Measurements from ENCODE around the gene NAPA.

The NAPA gene

DNA sequence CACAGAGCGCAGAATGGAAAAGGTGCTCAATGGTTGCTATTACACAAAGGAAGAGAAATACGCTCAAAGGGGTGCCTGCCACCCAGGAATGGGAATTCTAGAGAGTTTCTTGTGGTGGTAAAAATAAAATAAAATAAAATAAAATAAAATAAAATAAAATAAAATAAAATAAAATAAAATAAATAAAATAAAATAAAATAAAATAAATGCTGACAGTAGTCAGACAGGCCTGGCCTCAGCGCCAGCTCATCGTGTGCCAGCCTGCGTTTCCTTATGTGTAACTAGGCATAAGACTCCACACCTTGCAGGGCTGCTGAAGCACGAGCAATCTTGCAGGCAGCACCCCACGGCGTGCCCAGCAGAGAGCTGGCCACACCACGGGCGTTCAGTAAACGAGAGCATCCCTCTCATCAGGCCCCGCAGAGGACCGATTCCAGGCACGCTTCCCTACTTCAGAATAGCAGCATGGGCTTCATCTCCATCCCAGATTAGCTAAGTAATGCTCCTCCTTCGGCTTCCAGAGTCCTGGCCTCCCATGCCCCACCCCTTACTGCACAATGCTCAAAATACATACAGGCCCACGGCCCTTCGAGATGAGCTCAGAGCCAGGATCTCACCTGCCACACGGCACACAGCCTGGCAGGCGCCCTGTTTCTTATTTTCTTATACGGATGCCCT lies 5.6 kb downstream of the NAPA start:
- Histone ChIP-seq H3K27me3 (ENCODE audit: insufficient read depth, low read length) (no peaks in the 10 kb centered on the region), H3K9ac (ENCODE audit: low read depth, low read length) (no peak overlapping the region; the same call in 1 of the 2 replicates), H3K27ac (ENCODE audit: low read length) (no peak overlapping the region), H3K4me3 (ENCODE audit: low read length) (no peak overlapping the region), H3K4me1 (ENCODE audit: insufficient read depth, low read length) (peaks cover 3% of the 10 kb centered on the region; the same call in 1 of the 2 replicates), H3K36me3 (ENCODE audit: insufficient read depth, low read depth, low read length) (no peaks in the 10 kb centered on the region), H3K9me3 (ENCODE audit: insufficient read depth, low read depth, low read length) (no peaks in the 10 kb centered on the region)

DNA sequence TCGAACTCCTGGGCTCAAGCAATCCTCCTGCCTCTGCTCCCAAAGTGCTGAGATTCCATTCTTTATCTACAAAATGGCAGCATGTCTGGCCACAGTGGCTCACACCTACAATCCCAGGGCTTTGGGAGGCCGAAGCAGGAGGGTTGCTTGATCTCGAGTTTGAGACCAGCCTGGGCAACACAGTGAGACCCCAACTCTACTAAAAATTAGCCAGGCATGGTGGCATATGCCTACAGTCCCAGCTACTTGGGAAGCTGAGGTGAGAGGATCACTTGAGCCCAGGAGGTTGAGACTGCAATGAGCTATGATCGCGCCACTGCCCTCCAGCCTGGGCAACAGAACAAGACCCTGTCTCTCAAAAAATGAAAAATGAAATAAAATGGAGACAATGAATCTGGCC lies 6.1 kb downstream of the NAPA start:
- no peak overlapping the region for H3K27ac ChIP-seq (ENCODE audit: low read length)
- H3K9me3 ChIP-seq (ENCODE audit: insufficient read depth, low read depth, low read length) = no peaks in the 10 kb centered on the region
- peaks cover 3% of the 10 kb centered on the region; the same call in 1 of the 2 replicates for H3K4me1 ChIP-seq (ENCODE audit: insufficient read depth, low read length)
- no peak overlapping the region for H3K4me3 ChIP-seq (ENCODE audit: low read length)
- no peaks in the 10 kb centered on the region; the same call in 1 of the 2 replicates for H3K36me3 ChIP-seq (ENCODE audit: insufficient read depth, low read depth, low read length)
- no peak overlapping the region for H3K9ac ChIP-seq (ENCODE audit: low read depth, low read length)
- H3K27me3 ChIP-seq (ENCODE audit: insufficient read depth, low read length) = no peaks in the 10 kb centered on the region

DNA sequence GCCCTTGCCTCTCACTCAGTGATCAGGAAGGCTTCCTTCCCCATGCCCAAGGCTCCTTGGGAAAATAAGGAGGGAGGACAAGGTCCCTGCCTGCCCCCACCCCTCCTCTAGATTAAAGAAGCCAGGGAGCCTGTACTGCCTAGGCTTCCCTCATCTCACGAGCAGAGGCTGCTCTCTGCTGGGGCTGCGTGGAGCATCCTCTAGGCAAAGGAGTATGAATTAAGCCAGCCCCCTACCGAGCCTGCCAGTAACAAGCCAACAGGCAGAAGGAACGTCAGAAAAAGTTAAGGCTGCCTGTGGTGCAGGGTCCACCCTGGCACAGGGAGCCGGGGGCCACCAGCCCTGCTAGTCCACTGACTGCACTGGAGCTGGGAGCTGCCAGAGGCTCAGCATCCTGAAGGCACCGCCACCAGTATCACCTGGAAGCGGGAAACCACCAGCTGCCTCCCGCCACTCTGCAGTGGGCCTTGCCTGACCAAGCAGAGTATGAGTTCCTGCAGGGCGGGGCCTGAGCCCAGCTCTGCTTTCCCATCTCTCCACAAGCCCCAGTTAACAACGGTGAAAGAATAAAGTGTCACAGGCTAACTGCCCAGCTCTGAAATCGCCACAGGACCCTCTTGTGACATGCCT lies 6.8 kb downstream of the NAPA start:
- Histone ChIP-seq H3K4me3 (ENCODE audit: low read length) (no peak overlapping the region), H3K9ac (ENCODE audit: low read depth, low read length) (peak overlapping the region; percentile 25; the same call in 1 of the 2 replicates), H3K27ac (ENCODE audit: low read length) (no peak overlapping the region), H3K9me3 (ENCODE audit: insufficient read depth, low read depth, low read length) (no peaks in the 10 kb centered on the region), H3K27me3 (ENCODE audit: insufficient read depth, low read length) (no peaks in the 10 kb centered on the region), H3K4me1 (ENCODE audit: insufficient read depth, low read length) (no peaks in the 10 kb centered on the region), H3K36me3 (ENCODE audit: insufficient read depth, low read depth, low read length) (peaks cover 3% of the 10 kb centered on the region; the same call in 1 of the 2 replicates)

DNA sequence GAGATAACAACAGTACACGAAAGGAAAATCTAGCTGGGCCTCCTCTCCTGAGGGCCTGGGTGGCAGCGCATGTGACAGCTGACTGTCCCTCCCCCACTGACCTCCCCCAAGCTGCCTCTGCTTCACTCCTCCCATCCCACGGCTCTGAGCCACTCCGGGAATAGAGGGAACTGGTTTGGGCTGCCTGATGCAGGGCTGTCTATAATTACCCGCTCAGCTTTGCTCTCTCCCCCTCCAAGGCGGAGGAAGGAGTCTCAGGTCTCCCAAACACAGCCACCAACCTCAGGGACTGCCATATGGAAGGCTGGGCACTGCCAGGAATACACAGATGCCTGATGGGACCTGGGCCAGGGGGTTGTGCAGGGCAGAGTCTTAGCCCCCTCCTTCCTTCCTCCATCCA lies 7.9 kb downstream of the NAPA start:
- no peaks in the 10 kb centered on the region for H3K27me3 ChIP-seq (ENCODE audit: insufficient read depth, low read length)
- no peak overlapping the region for H3K27ac ChIP-seq (ENCODE audit: low read length)
- peaks cover 6% of the 10 kb centered on the region; the same call in 1 of the 2 replicates for H3K36me3 ChIP-seq (ENCODE audit: insufficient read depth, low read depth, low read length)
- no peak overlapping the region for H3K9ac ChIP-seq (ENCODE audit: low read depth, low read length)
- H3K4me3 ChIP-seq (ENCODE audit: low read length) = no peak overlapping the region
- H3K4me1 ChIP-seq (ENCODE audit: insufficient read depth, low read length) = no peaks in the 10 kb centered on the region
- no peaks in the 10 kb centered on the region for H3K9me3 ChIP-seq (ENCODE audit: insufficient read depth, low read depth, low read length)

- Histone ChIP-seq H3K9me3 (ENCODE audit: insufficient read depth, low read depth, low read length) (no peaks in the 10 kb centered on the region), H3K36me3 (ENCODE audit: insufficient read depth, low read depth, low read length) (peaks cover 9% of the 10 kb centered on the region; the same call in 1 of the 2 replicates), H3K9ac (ENCODE audit: low read depth, low read length) (no peak overlapping the region; the same call in 1 of the 2 replicates), H3K27ac (ENCODE audit: low read length) (no peak overlapping the region), H3K4me3 (ENCODE audit: low read length) (no peak overlapping the region), H3K4me1 (ENCODE audit: insufficient read depth, low read length) (no peaks in the 10 kb centered on the region), H3K27me3 (ENCODE audit: insufficient read depth, low read length) (no peaks in the 10 kb centered on the region)
These were observed 8.4 kb downstream of the NAPA start for GRCh38 chr19:47506459-47506858.

DNA sequence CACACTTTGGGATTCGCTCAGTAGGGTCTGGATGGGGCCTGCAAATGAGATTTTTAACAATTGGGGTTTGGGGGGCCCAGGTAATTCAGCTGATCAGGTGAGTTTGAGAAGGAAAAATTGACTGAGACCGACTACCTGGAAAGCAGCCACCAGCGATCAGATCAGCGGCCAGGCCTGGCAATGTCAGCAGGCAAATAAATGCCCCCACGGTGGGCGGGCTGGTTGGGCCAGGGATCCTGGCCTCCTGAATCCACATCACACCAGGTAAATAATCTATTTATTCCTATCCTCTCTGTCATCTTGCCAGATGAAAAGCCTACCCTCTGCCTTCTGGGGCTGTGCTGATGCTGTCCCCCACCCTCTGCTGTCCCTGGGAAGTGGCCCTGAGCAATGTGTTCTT lies 9.4 kb downstream of the NAPA start:
- Histone ChIP-seq H3K27ac (ENCODE audit: low read length) (no peak overlapping the region), H3K36me3 (ENCODE audit: insufficient read depth, low read depth, low read length) (peaks cover 12% of the 10 kb centered on the region; the same call in 1 of the 2 replicates), H3K9me3 (ENCODE audit: insufficient read depth, low read depth, low read length) (no peaks in the 10 kb centered on the region), H3K4me3 (ENCODE audit: low read length) (no peak overlapping the region), H3K27me3 (ENCODE audit: insufficient read depth, low read length) (no peaks in the 10 kb centered on the region), H3K4me1 (ENCODE audit: insufficient read depth, low read length) (no peaks in the 10 kb centered on the region), H3K9ac (ENCODE audit: low read depth, low read length) (no peak overlapping the region; the same call in 1 of the 2 replicates)

GRCh38 chr19:47503826-47504150 lies 11.1 kb downstream of the NAPA start:
- no peak overlapping the region for H3K9ac ChIP-seq (ENCODE audit: low read depth, low read length)
- H3K36me3 ChIP-seq (ENCODE audit: insufficient read depth, low read depth, low read length) = peaks cover 17% of the 10 kb centered on the region; the same call in 1 of the 2 replicates
- no peak overlapping the region for H3K27ac ChIP-seq (ENCODE audit: low read length)
- H3K27me3 ChIP-seq (ENCODE audit: insufficient read depth, low read length) = no peaks in the 10 kb centered on the region
- no peak overlapping the region for H3K4me3 ChIP-seq (ENCODE audit: low read length)
- no peaks in the 10 kb centered on the region for H3K4me1 ChIP-seq (ENCODE audit: insufficient read depth, low read length)
- H3K9me3 ChIP-seq (ENCODE audit: insufficient read depth, low read depth, low read length) = no peaks in the 10 kb centered on the region

DNA sequence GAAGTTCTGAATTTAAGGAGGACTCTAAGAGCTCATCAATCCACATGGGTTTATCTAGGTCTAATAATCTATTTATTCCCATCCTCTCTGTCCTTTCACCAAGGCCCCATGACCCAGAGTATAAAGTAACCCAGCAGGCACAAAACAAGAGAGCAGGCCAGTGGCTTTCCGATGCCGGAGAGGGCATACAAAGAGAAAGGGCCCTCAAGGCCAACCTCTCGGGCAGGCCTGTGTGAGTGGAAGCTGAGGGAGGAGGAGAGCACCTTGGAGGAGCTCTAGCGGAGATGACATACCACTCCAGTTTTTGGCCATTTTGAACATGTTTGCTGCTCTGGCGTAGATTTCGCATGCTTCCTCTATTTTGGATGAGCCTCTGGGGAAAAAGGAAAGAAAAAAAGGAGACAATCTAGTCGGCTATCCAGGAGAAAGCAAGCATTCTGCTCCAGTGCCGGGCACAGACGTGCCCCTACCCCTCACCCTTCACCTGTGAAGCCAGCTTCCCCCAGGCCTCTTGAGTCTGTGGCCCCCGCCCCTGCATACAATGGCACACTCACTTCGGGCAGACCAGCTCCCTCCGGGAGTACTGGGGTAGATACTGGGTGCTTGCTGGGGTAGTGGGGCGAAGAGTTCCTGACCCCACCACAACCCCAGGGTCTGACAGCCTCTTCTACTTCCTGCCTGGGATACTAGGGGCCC lies 11.6 kb downstream of the NAPA start:
- no peak overlapping the region for H3K4me3 ChIP-seq (ENCODE audit: low read length)
- no peaks in the 10 kb centered on the region for H3K27me3 ChIP-seq (ENCODE audit: insufficient read depth, low read length)
- H3K27ac ChIP-seq (ENCODE audit: low read length) = no peak overlapping the region
- no peak overlapping the region for H3K9ac ChIP-seq (ENCODE audit: low read depth, low read length)
- H3K9me3 ChIP-seq (ENCODE audit: insufficient read depth, low read depth, low read length) = no peaks in the 10 kb centered on the region
- no peaks in the 10 kb centered on the region for H3K4me1 ChIP-seq (ENCODE audit: insufficient read depth, low read length)
- H3K36me3 ChIP-seq (ENCODE audit: insufficient read depth, low read depth, low read length) = peaks cover 17% of the 10 kb centered on the region; the same call in 1 of the 2 replicates

DNA sequence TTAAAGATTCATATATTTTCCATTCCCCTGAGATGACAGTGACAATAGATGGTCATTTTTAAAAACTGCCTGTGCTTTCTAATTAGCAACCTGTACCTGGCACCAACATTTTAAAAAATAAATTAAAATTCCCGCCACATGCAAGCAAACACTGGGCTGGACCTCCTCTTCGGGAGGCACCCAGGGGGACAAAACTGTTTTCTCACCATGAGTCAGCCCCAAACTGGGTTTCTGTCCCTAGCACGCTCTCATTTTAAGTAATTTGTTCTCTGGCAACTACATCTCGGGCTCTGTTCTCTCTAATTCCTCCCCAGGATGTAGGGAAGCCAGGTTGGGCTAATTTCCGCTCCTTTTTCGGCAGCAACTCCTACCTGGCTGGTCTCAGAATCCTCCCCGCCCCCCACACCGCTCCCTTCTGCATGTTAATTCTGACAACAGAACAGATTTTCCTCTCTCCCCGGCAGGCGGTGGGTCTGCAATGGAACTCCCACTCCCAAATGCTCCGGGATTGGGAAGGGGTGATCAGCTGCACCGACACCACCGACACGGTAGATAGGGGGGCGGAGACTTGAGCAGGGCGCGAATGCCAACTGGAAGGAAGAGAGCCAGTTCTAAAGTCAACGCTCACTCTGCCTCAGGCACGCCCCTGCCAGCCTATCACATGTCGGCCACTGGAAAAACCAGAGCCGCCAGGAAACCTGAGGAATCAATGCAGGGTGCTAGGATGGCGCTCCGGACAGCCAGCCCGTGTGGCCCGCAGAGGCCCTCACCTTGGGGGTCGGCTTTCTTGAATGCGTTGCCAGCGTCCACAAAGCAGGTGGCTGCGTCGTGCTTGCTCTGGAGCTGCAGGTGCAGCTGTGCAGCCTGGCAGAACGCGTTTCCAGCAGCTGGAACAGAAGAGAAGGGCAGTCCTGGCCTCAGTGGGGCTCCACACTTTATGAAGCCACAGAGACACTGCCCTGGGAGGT lies 14.7 kb downstream of the NAPA start:
- Histone ChIP-seq H3K9me3 (ENCODE audit: insufficient read depth, low read depth, low read length) (no peaks in the 10 kb centered on the region), H3K27ac (ENCODE audit: low read length) (no peak overlapping the region), H3K36me3 (ENCODE audit: insufficient read depth, low read depth, low read length) (peaks cover 20% of the 10 kb centered on the region; the same call in 1 of the 2 replicates), H3K4me1 (ENCODE audit: insufficient read depth, low read length) (no peaks in the 10 kb centered on the region), H3K27me3 (ENCODE audit: insufficient read depth, low read length) (no peaks in the 10 kb centered on the region), H3K4me3 (ENCODE audit: low read length) (no peak overlapping the region), H3K9ac (ENCODE audit: low read depth, low read length) (peak overlapping the region; percentile 32; the same call in 1 of the 2 replicates)

GRCh38 chr19:47499371-47499770 lies 15.5 kb downstream of the NAPA start:
- H3K36me3 ChIP-seq (ENCODE audit: insufficient read depth, low read depth, low read length) = peaks cover 20% of the 10 kb centered on the region; the same call in 1 of the 2 replicates

GRCh38 chr19:47498561-47498960 lies 16.3 kb downstream of the NAPA start:
- H3K9ac ChIP-seq (ENCODE audit: low read depth, low read length) = no peak overlapping the region
- H3K27ac ChIP-seq (ENCODE audit: low read length) = no peak overlapping the region
- H3K4me1 ChIP-seq (ENCODE audit: insufficient read depth, low read length) = no peaks in the 10 kb centered on the region
- no peak overlapping the region for H3K4me3 ChIP-seq (ENCODE audit: low read length)
- peaks cover 20% of the 10 kb centered on the region; the same call in 1 of the 2 replicates for H3K36me3 ChIP-seq (ENCODE audit: insufficient read depth, low read depth, low read length)
- H3K9me3 ChIP-seq (ENCODE audit: insufficient read depth, low read depth, low read length) = no peaks in the 10 kb centered on the region
- no peaks in the 10 kb centered on the region for H3K27me3 ChIP-seq (ENCODE audit: insufficient read depth, low read length)

More at GRCh38 chr19:47499371-47499770, 15.5 kb downstream of the NAPA start:
- H3K4me3 ChIP-seq (ENCODE audit: low read length) = no peak overlapping the region
- H3K9ac ChIP-seq (ENCODE audit: low read depth, low read length) = peak overlapping the region; percentile 32; the same call in 1 of the 2 replicates
- no peaks in the 10 kb centered on the region for H3K9me3 ChIP-seq (ENCODE audit: insufficient read depth, low read depth, low read length)
- H3K27me3 ChIP-seq (ENCODE audit: insufficient read depth, low read length) = no peaks in the 10 kb centered on the region
- H3K4me1 ChIP-seq (ENCODE audit: insufficient read depth, low read length) = no peaks in the 10 kb centered on the region
- H3K27ac ChIP-seq (ENCODE audit: low read length) = no peak overlapping the region
